Motor neuron (in vitro differentiated cells): ENCODE results near the gene TTLL12. TPM values are rescaled to one million over a fixed set of nuclear protein-coding genes. Genes with fewer than 3 reads are reported as not detected.
A peak's percentile ranks its signal among the peaks of the same experiment; 100 is the strongest.

Experiments used
- ATAC-seq, 8 experiments: fragments of 200-7000 bp; cut with Tn5 transposase; replicated peaks in 6 of 8; 2 replicates each; pipeline ENCODE4 v1.8.0; 2021; ENCODE audit warnings: mild to moderate bottlenecking in 8 of 8, moderate library complexity in 8 of 8
- H3K27ac ChIP-seq, 2 donors: fragments of 250-450 bp; sonication (Bioruptor Pico); 2 replicates each; pipeline ENCODE4 v1.9.0; 2021; ENCODE audit warnings: antibody characterized with exemption in 2 of 2, mild to moderate bottlenecking in 2 of 2, moderate library complexity in 1 of 2
- H3K4me1 ChIP-seq, 2 donors: fragments of 250-450 bp; sonication (Bioruptor Pico); replicated peaks in 1 of 2; 2 replicates each; pipeline ENCODE4 v1.6.1; 2021; ENCODE audit warnings: antibody characterized with exemption in 2 of 2, mild to moderate bottlenecking in 2 of 2, moderate library complexity in 1 of 2
- H3K4me3 ChIP-seq, 5 donors: fragments of 250-450 bp; sonication (Bioruptor Pico); 2 replicates each; pipeline ENCODE4 v1.9.0; 2021; ENCODE audit warnings: antibody characterized with exemption in 5 of 5, mild to moderate bottlenecking in 5 of 5, moderate library complexity in 4 of 5
- WGBS, 10 experiments: fragments of 450-650 bp; shearing (Covaris generic); methylation state at CpG; one replicate each; pipeline ENCODE4 v1.0.0; 2022; 5-methylcytosine and 5-hydroxymethylcytosine counted together
- in situ Hi-C, 9 experiments: fragments of 400-800 bp; cut with MboI; loops; one replicate each; pipeline ENCODE4 v1.15.0; 2021; ENCODE audit warnings: low sequenced_read_pairs in 9 of 9, low pct_unique_long_range_greater_than_20kb in 2 of 9; ENCODE audit not compliant: unreplicated experiment in 9 of 9
- total RNA-seq, 8 experiments: library from RNA; unstranded; fragments of 300-600 nt; gene quantifications; 2 replicates each; pipeline versions ENCODE4 v1.2.3 to v1.2.4, GENCODE V29; 2022

TTLL12 gene
- total RNA-seq: 10 to 100 TPM; 12.3 to 68.1 (median 14.8) TPM

DNA sequence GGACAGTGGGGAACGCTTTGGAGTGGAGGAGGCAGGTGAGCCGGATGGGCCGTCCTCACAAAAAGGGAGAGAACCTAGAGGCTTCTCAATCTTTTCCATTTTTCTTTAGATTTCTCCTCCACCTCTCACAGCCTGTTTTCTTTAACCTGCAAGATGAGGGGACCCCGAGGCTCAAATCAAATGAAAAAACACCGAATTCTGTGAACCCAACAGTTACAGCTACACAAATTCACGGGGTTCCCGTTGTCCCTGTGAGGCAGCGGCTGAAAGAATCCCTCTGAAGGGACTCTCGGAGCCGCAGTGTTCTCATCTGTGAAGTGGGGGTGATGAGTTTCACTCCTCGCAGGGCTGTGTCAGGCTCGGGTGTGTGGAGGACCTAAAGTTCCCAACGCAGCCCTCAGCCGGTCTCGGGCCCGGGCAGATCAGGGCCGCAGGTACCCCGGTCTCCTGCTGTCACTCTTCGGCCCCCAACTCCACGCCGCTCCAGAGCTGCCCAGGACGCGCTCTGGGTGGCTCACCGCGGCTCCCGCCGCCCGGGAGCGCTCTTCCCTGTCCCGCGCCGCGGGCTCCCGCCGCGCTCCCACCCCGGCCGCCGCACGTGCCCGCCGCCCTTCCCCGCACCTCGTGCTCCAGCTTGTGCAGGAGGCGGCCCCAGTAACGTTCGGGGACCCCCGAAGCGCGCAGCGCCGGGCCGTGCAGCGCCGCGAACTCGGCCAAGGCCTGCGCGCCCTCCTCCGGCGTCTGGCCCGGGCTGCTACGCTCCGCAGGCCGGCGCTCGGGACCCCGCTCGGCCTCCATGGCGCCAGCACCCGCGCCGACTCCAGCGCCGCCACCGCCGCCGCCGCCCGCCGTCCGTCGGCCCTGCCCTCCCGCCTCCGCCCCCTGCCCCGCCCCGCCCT is at the start of gene TTLL12:
Gene TTLL12, minus strand, starts transcription at position 863 of the 899 bp plus-strand sequence. Its CDS starts 65 bp downstream, at position 798.
- peak within 1 kb of the TSS; percentile 70 to 94 (median 77) for H3K4me3 ChIP-seq
- peak within 1 kb of the TSS; percentile 85 to 86 for H3K27ac ChIP-seq
- in situ Hi-C loops: no loop called here
- H3K4me1 ChIP-seq: peaks cover 14 to 21% of the 10 kb centered on the region in 2 donors
- ATAC-seq: peak; percentile 38 to 71 (median 62)
- 0 to 4% (median 0%) methylated on average over 1 to 5 of the region's 87 CpGs; no CpG with 5 or more reads in 2 of the 10 experiments for WGBS, 10 experiments

DNA sequence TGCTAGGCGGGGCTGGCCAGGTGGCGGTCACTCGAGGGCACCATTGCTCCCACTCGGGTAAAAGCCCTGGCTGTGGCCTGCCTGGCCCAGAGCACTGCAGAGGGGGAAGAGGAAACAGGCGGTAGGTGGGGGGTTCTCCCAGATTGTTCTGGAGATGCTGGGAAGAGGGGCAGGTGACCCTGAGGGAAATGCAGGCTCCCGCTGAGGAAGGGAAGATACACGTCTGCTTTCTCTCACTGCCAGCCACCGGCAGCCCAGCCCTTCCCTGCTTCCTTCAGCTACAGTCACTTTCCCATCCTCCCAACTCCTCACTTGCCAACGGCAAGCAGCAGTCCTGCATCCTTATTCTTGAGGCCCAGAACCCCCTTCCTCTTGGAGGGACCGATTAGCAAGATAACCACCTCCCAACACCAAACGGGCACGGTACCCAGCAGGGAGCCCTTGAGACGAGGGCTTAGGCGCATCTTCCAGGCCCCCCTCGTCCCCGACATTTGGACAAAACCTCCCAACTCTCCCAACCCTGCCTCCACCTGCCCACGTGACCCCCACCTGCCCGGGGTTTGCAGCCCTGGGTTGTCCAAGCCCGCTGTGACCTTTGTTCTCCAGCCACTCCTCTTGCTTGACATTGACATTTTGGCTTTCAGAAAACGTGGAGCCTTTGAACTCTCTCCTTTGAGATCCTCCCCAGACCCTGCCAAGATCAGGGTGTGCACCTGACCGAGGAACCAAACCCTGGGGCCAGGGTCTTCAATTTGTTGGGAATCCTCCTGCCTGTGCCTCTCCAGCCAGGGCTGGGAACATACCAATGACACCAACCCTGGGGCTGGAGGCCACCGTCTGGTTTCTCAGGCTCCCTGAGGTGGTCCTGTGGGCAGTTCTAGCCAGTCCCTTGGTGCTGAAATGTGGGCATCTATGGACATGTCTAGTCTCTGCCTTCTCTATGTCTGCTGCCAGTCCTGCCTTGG is 48.8 kb upstream of the TTLL12 start:
- WGBS, 10 experiments: 0 to 80% (median 20%) methylated on average over 1 to 11 of the region's 22 CpGs; no CpG with 5 or more reads in 5 of the 10 experiments

DNA sequence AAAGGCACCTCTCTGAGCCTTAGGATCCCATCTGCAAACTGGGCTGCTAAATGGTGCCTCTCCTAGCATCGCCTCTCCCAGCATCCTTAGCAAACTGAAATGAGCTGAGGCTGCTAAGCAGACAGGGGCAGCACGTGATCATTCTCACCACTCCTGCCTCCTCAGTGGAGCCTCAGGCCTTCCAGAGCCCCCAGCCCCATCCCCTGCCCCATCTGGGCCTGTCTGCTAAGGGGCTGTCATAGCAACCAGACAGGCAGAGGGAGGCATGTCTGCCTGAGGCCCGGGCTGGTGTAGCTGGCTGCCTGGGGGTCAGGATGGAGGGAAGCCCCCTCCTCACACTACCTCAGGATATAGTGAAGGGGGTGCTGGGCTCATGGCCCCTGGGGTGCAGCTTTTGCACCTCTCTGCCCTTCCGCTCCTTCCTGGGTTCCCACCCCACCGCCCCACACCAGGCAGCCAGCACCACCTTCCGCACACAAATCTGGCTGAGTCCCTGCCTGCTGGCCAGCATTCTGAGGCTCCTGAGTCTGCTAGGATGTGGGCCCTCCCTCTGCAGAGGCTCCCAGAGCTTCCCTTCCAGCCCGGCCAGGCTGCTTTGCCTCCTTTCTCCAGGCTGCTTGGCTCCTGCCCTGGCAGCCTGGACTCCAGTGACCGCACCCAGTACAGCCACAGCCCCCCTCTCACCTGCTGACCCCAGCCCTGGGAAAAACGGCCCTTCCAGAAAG is 47.5 kb upstream of the TTLL12 start:
- WGBS, 10 experiments: 37 to 60% (median 55%) methylated on average over 1 to 3 of the region's 9 CpGs; no CpG with 5 or more reads in 6 of the 10 experiments
- peak in 5 of 8 experiments; percentile 91 to 93 (median 92) for ATAC-seq

More for the DNA sequence above, 48.8 kb upstream of the TTLL12 start:
- no peak for ATAC-seq
- Histone ChIP-seq H3K4me3 (no peak overlapping the region), H3K27ac (peak overlapping the region in 1 of 2 donors; percentile 78), H3K4me1 (peaks cover 31 to 33% of the 10 kb centered on the region in 2 donors)
- in situ Hi-C loops: loop anchor here in 1 of 9 experiments (25.0 kb wide), 1 partner anchor 127 kb away; no protein-coding TSS in a partner anchor

DNA sequence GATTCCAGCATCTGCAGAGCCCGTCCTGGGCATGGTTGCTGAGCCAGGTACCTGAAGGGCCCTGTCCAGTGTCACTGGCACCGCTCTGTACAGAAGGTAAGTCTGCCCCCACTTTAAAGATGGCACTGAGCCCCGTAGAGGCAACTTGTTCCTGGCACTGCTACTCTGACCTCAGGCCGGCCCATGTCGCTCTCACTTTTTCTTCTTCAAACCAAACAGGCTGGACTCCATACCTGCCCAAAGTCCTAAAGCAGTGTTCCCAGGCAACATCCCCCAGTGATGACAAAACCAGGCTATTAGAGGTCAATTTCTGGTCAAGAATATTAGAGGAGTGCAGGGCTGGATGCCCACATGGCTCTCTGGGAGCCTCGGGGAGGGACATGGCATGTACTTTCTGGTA is 46.6 kb upstream of the TTLL12 start:
- in situ Hi-C loops: loop anchor here in 1 of 9 experiments (25.0 kb wide), 1 partner anchor 129 kb away; no protein-coding TSS in a partner anchor
- H3K4me3 ChIP-seq: no peak overlapping the region
- 30 to 92% (median 75%) methylated on average over 2 to 4 of the region's 6 CpGs; no CpG with 5 or more reads in 5 of the 10 experiments for WGBS, 10 experiments
- ATAC-seq: no peak
- H3K4me1 ChIP-seq: peaks cover 25 to 33% of the 10 kb centered on the region in 2 donors
- no peak overlapping the region for H3K27ac ChIP-seq

More for the DNA sequence above, 47.5 kb upstream of the TTLL12 start:
- Histone ChIP-seq H3K4me3 (no peak overlapping the region), H3K4me1 (peaks cover 25 to 33% of the 10 kb centered on the region in 2 donors), H3K27ac (peak overlapping the region; percentile 8 to 78)
- in situ Hi-C loops: loop anchor here in 1 of 9 experiments (25.0 kb wide), 1 partner anchor 128 kb away; no protein-coding TSS in a partner anchor

DNA sequence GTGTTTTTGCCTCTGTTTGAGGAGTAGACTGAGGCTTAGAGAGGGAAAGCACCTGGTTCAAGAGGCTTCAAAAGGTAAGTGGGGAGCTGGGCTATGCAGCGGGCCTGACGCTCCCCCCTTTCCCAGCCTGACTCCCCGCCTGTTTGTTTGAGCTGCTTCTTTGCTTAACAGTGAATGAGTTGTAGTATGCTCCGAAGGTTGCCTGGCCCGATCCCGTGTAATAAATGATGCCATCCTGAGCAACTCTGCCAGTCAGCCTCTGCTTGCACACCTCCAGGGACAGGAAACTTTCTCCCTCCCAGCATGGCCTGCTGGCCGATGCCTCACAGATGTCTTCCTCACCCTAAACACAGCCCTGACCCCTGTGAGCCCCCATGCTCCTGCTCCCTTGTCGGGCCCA is 45.5 kb upstream of the TTLL12 start:
- in situ Hi-C loops: loop anchor here in 1 of 9 experiments (25.0 kb wide), 1 partner anchor 130 kb away; no protein-coding TSS in a partner anchor
- WGBS, 10 experiments: 0 to 95% (median 80%) methylated on average over 1 to 5 of the region's 8 CpGs; no CpG with 5 or more reads in 5 of the 10 experiments
- no peak for ATAC-seq
- no peak overlapping the region for H3K27ac ChIP-seq
- no peak overlapping the region for H3K4me3 ChIP-seq
- H3K4me1 ChIP-seq: peaks cover 30 to 35% of the 10 kb centered on the region in 2 donors

DNA sequence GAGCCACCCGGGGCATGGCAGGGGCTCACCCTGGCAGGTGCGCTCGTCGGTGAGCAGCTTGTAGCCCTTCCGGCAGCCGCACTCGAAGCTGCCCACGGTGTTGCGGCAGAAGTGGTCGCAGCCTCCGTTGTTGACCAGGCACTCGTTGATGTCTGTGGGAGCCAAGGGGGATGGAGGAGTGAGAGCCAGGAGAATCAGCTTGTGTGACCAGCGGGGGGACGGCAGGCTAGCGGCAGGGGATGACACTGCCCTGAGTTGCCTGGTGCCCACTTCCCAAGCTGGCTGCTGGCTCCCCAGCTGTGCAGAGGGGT is 44.7 kb upstream of the TTLL12 start:
- H3K4me1 ChIP-seq: peaks cover 37 to 43% of the 10 kb centered on the region in 2 donors
- ATAC-seq: no peak
- no peak overlapping the region for H3K27ac ChIP-seq
- in situ Hi-C loops: loop anchor here in 1 of 9 experiments (25.0 kb wide), 1 partner anchor 131 kb away; no protein-coding TSS in a partner anchor
- WGBS, 10 experiments: no CpG with 5 or more reads among the region's 15 CpGs
- H3K4me3 ChIP-seq: no peak overlapping the region

DNA sequence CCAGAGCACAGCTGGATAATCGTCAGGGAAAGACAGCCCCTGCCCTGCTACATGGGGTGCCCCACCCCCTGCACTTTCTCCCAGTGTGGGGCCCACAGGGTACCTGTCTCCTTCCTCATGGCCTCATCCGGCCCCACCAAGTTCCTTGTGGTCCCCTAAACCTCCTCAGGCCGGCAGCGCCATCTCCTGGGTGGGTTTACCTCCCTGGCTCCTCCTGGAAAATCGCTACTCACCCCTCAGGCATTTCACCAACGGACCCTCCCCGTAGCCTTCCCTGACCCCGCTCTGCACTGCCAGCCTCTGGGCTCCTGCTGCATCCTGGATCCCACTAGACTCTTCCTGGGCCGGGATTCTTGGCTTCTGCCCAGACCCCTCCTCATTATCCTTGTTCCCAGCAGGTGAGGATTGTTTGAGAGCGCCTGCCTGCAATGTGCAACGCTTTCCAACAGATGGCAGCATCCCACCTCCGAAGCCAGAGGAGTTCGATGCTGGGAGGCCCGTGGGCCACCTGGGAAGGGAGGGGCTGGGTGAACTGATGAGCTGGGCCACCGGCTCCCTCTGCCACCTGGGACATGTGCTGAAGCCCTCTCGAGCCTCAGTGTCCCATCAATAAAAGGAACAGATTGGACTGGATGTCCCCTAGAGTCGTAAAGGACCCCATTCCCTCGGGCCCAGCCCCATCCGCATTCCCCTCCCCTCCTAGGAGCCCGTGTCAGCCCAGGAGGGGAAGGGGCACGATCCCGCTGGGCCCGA is 44.2 kb upstream of the TTLL12 start:
- whole genome bisulfite sequencing, 10 experiments: 3 to 23% (median 6%) methylated on average over 3 to 10 of the region's 23 CpGs; no CpG with 5 or more reads in 7 of the 10 experiments
- Histone ChIP-seq H3K4me3 (no peak overlapping the region), H3K4me1 (peaks cover 37 to 47% of the 10 kb centered on the region in 2 donors), H3K27ac (no peak overlapping the region)
- in situ Hi-C loops: loop anchor here in 1 of 9 experiments (25.0 kb wide), 1 partner anchor 131 kb away; no protein-coding TSS in a partner anchor
- ATAC-seq: peak; percentile 6 to 77 (median 24)

DNA sequence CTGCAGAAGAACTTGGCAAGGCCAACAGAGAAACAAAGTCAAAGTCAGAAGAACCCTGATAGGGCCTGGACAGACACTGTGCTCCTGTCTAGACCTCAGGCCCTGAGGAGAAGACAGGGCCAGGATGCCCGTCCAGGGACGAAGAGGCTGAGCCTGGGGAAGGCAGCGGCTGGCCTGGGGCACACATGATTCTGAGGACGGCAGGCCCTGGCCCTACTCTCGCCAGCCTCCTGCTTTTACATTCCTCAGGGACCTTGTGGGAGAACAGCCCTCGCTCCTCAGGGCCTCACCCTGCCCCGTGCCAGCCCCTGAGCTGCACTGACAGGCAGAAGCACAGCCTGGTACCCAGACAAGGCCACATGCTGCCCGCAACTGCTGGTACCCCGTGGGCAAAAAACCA is 43.6 kb upstream of the TTLL12 start:
- WGBS, 10 experiments: 74 to 80% (median 80%) methylated on average over 1 to 3 of the region's 9 CpGs; no CpG with 5 or more reads in 6 of the 10 experiments
- Histone ChIP-seq H3K27ac (no peak overlapping the region), H3K4me3 (no peak overlapping the region), H3K4me1 (peaks cover 36 to 44% of the 10 kb centered on the region in 2 donors)
- in situ Hi-C loops: loop anchor here in 1 of 9 experiments (25.0 kb wide), 1 partner anchor 132 kb away; no protein-coding TSS in a partner anchor
- ATAC-seq: no peak

DNA sequence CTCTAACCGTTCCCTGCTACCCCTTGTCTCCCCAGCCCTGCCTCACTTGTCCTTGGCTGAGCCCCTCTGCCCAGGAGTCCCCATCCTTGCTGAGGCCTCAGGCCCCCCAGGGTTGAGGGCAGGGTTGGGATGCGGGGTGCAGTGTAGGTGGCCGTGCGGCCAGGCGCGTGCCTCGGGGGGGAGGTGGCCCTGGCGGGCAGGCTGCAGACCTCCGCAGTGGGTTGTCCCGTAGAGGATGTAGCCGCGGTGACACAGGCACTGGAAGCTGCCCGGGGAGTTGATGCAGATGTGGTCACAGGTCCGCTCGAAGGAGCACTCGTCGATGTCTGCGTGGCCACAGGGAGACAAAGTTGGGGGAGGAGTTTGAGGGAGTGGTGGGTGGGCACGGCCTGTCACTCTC is 41.9 kb upstream of the TTLL12 start:
- no peak for ATAC-seq
- Histone ChIP-seq H3K4me1 (peaks cover 28 to 36% of the 10 kb centered on the region in 2 donors), H3K4me3 (no peak overlapping the region), H3K27ac (no peak overlapping the region)
- in situ Hi-C loops: loop anchor here in 1 of 9 experiments (25.0 kb wide), 1 partner anchor 133 kb away; no protein-coding TSS in a partner anchor
- 82 to 100% methylated on average over 1 to 3 of the region's 19 CpGs; no CpG with 5 or more reads in 8 of the 10 experiments for WGBS, 10 experiments

DNA sequence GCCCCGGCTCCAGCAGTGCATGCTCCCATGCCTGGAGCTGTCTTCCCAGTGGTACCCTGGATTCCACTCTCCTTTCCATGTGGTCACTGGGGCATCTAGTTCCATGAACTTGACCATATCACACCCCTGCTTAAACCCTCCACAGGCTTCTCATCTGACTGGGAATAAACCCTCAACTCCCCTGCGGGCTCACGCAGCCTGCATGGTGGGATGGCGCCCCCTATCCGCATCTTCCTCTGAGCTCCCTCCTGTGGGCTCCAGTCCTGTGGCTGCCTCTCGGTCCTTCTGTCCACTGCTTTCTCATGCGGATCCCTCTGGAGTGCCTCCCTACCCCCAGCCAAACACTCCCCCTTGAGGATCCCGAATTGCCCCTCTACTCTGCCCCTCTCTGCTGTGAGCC is 41.4 kb upstream of the TTLL12 start:
- in situ Hi-C loops: loop anchor here in 1 of 9 experiments (25.0 kb wide), 1 partner anchor 134 kb away; no protein-coding TSS in a partner anchor
- Histone ChIP-seq H3K4me1 (peaks cover 27 to 33% of the 10 kb centered on the region in 2 donors), H3K4me3 (no peak overlapping the region), H3K27ac (no peak overlapping the region)
- peak in 1 of 8 experiments; percentile 51 for ATAC-seq
- 67 to 100% methylated on average over 1 to 3 of the region's 8 CpGs; no CpG with 5 or more reads in 8 of the 10 experiments for WGBS, 10 experiments

DNA sequence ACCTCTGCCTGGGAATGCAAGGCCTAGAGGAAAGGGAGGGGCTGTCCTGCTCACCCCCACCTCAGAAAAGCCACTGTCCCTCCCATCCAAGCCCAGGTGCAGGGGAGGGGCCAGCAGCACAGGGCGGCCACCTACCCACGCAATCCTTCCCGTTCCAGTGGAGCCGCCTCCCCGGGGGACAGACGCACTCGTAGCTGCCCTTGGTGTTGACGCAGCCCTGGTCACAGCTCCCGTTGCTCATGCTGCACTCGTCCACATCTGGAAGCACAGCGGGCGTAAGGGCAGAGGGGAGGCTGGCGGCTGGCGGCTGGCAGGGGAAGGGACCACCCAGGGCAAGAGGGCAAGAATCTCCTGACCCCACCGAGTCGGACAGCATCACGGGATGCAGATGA is 40.3 kb upstream of the TTLL12 start:
- H3K4me3 ChIP-seq: no peak overlapping the region
- WGBS, 10 experiments: 18 to 55% (median 30%) methylated on average over 2 to 6 of the region's 17 CpGs; no CpG with 5 or more reads in 7 of the 10 experiments
- H3K27ac ChIP-seq: peak overlapping the region in 1 of 2 donors; percentile 12
- in situ Hi-C loops: loop anchor here in 1 of 9 experiments (25.0 kb wide), 1 partner anchor 135 kb away; no protein-coding TSS in a partner anchor
- peak in 6 of 8 experiments; percentile 8 to 56 (median 48) for ATAC-seq
- H3K4me1 ChIP-seq: peaks cover 27 to 33% of the 10 kb centered on the region in 2 donors
